GM18498 (cell line): ENCODE results near the gene PMP22.

Experiments used
- ATAC-seq: cut with Tn5 transposase; IDR thresholded peaks from one replicate; pipeline ENCODE4 v1.9.1; 2021; ENCODE audit warnings: mild to moderate bottlenecking, moderate library complexity; ENCODE audit not compliant: unreplicated experiment

Gene PMP22

GRCh38 chr17:15265131-15265530 lies at the start of gene PMP22:
PMP22 (minus strand) TSS chr17:15265326; CDS start chr17:15260727, 4,599 bp downstream.
- ATAC-seq, result no peak

- no peak for ATAC-seq
These were observed 46.9 kb upstream of the PMP22 start for GRCh38 chr17:15311996-15312395.

- ATAC-seq, result no peak
These were observed 44.7 kb upstream of the PMP22 start for GRCh38 chr17:15309793-15310192.

- ATAC-seq, result no peak
These were observed 44.1 kb upstream of the PMP22 start for GRCh38 chr17:15309236-15309635.

- no peak for ATAC-seq
These were observed 43.6 kb upstream of the PMP22 start for GRCh38 chr17:15308758-15309157.

GRCh38 chr17:15307710-15308111 lies 42.6 kb upstream of the PMP22 start:
- ATAC-seq, result no peak

- ATAC-seq, result no peak
These were observed 38.7 kb upstream of the PMP22 start for GRCh38 chr17:15303851-15304250.

GRCh38 chr17:15303268-15303667 lies 38.1 kb upstream of the PMP22 start:
- ATAC-seq, result no peak

GRCh38 chr17:15301845-15302244 lies 36.7 kb upstream of the PMP22 start:
- ATAC-seq, result no peak

GRCh38 chr17:15298176-15298575 lies 33.0 kb upstream of the PMP22 start:
- no peak for ATAC-seq

GRCh38 chr17:15293558-15293957 lies 28.4 kb upstream of the PMP22 start:
- ATAC-seq, result no peak

- no peak for ATAC-seq
These were observed 26.7 kb upstream of the PMP22 start for GRCh38 chr17:15291674-15292361.

GRCh38 chr17:15290605-15291004 lies 25.5 kb upstream of the PMP22 start:
- ATAC-seq, result no peak

GRCh38 chr17:15289285-15290183 lies 24.4 kb upstream of the PMP22 start:
- no peak for ATAC-seq

- ATAC-seq, result no peak
These were observed 23.7 kb upstream of the PMP22 start for GRCh38 chr17:15288859-15289258.

GRCh38 chr17:15287538-15288267 lies 22.6 kb upstream of the PMP22 start:
- ATAC-seq, result no peak

GRCh38 chr17:15285466-15285865 lies 20.3 kb upstream of the PMP22 start:
- no peak for ATAC-seq

GRCh38 chr17:15284537-15284936 lies 19.4 kb upstream of the PMP22 start:
- ATAC-seq, result no peak

- no peak for ATAC-seq
These were observed 19.0 kb upstream of the PMP22 start for GRCh38 chr17:15284107-15284506.

GRCh38 chr17:15281909-15282308 lies 16.8 kb upstream of the PMP22 start:
- ATAC-seq, result no peak

- no peak for ATAC-seq
These were observed 13.9 kb upstream of the PMP22 start for GRCh38 chr17:15278924-15279477.
